GM19238 (cell line): ENCODE measurements around the gene RESP18.
"Not testable (repeated sequence)": the region's sequence is repeated elsewhere in the genome, so short reads cannot be mapped to it uniquely, and the experiment has no call there.

Source experiments
- DNase-seq: peaks from one replicate; pipeline ENCODE4 v3.0.0; 2011; ENCODE audit warnings: low spot score; ENCODE audit not compliant: insufficient read length

RESP18 gene

GRCh38 chr2:219325657-219326315 lies 6.8 kb downstream of the RESP18 start:
- DNase-seq: no peak

DNA sequence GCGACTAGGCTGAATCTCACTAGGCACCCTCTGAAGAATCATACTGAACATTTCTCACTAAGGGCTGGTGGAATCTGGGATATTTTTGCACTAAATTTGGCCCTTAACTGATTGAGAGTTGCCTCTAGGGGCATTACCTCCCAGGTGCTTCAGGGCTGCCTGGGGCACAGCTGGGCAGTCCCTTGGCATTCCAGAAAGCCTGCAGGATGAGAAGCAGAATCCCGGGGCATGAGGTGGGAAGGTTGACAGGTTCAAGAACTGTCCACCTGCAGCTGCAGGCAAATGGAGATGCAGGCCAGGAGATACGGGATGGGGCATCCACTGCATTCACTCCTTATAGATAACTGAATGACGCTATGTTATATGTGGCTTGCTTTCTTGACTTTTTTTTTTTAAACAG lies 7.4 kb downstream of the RESP18 start:
- no peak for DNase-seq

GRCh38 chr2:219323434-219323833 lies 9.1 kb downstream of the RESP18 start:
- DNase-seq: no peak

DNA sequence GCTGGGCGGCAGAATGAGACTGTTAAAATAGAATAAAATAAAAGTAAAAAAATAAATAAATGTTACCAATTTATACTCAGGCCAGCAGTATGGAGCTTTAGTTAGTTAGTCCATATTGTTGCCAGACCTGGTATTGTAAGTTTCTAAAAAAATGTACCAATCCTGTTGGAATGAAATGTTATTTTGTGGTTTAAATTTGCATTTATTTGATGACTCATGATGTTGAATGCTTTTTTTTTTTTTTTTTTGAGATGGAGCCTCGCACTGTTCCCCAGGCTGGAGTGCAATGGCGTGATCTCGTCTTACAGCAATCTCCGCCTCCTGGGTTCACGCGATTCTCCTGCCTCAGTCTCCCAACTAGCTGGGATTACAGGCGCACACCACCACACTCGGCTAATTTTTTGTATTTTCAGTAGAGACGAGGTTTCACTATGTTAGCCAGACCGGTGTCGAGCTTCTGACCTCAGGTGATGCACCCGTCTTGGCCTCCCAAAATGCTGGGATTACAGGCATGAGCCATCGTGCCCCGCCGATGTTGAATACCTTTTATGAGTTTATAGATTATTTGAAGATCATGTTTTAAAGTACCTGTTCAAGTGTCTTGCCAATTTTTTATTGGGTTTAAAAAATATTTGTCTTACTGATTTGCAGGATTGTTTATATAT lies 17.6 kb downstream of the RESP18 start:
- DNase-seq: no peak

DNA sequence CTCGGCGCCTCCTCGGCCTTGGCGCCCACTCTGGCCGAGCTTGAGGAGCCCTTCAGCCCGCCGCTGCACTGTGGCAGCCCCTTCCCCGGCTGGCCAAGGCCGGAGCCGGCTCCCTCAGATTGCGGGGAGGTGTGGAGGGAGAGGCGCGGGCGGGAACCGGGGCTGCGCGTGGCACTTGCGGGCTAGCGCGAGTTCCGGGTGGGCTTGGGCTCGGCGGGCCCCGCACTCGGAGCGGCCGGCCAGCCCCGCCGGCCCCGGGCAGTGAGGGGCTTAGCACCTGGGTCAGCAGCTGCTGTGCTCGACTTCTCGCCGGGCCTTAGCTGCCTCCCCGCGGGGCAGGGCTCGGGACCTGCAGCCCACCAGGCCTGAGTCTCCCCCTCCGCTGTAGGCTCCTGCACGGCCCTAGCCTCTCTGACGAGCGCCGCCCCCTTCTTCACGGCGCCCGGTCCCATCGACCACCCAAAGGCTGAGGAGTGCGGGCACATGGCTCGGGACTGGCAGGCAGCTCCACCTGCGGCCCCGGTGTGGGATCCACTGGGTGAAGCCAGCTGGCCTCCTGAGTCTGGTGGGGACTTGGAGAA lies 19.8 kb downstream of the RESP18 start:
- not testable (repeated sequence) for DNase-seq

DNA sequence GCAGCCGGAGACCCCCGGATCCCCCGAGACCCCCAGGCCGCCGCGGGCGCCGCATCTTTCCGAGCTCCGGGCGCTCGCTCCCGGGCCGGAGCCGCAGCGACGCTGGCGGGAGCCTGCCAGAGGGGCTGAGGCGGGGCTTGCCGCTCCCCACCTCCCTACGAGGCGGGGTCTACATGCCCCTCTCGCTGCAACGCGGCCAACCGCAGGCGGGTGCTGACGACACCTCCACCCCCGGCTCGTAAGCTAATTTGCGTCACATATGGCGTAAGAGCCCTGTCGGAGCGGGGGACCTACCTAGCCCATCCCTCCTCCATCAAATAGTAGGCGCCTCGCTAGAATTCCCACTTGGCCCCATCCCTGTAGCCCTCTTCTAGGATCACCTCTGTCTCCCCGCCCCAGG lies 23.3 kb downstream of the RESP18 start, which contains the start of gene PTPRN:
Gene PTPRN, minus strand, starts transcription at position 124 of the 400 bp plus-strand sequence. Its CDS starts 69 bp downstream, at position 55.
- DNase-seq: no peak

- peak; percentile 69 for DNase-seq
These were observed 24.1 kb downstream of the RESP18 start for GRCh38 chr2:219308142-219309101.

DNA sequence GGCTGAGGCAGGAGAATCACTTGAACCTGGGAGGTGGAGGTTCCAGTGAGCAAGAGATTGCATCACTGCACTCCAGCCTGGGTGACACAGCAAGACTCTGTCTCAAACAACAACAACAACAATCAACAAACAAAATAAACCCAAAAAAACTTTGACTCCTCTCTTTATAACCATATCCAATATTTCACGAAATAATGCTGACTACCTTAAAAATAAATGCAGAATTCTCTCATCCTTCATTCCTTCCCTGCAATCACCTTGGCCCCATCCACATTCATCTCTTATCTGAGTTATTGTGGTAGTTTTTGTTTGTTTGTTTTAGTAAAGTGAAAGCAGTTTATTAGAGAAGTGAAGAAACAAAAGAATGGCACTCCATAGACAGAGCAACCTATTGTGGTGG lies 26.5 kb downstream of the RESP18 start:
- no peak for DNase-seq

- no peak for DNase-seq
These were observed 28.3 kb downstream of the RESP18 start for GRCh38 chr2:219304223-219304622.

DNA sequence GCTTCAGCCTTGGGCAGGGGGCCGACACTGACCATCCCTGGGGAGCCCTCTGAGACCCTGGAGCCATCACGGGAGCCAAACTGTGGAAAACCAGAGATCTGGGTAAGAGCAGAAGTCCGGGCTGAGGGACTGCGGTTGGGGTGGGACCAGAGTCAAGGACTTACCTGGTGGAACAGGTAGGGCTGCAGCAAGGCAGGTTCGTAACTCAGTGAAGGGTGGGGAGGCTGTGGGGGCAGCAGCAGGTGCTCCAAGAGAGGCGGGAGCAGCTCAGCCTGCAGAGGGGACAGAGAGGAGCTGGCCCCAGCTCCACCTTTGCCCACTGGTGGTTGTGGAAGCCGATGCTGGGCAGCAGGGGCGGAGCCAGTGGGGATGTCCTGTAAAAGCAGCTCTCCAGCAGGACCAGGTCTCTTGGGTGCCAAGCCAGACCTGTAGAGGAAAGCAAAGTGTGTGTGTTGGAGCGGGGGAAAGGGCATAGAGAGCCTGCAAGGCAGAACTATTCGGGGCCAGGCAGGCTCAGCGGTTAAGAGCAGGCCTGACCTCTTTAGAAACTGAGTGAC lies 30.1 kb downstream of the RESP18 start:
- no peak for DNase-seq

DNA sequence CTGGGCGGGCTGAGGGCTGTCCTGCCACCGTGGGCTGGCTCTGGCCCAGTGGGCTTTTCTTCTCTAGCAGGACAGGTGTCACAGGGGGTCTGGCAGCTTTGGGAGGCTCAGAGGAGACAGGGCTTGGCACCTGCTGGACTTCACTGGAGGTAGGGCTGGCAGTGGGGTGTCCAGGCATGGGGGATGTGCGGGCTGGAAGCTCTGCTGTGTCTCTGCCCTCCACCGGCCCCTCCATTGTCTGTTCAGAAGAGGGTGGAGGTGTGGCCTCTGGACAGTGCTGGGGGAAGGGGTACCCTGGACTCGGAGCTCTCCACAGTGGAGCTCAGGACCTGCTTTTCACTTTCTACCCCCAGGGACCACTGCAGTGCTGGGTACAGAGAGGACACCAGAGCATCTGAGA lies 32.5 kb downstream of the RESP18 start:
- no peak for DNase-seq

DNA sequence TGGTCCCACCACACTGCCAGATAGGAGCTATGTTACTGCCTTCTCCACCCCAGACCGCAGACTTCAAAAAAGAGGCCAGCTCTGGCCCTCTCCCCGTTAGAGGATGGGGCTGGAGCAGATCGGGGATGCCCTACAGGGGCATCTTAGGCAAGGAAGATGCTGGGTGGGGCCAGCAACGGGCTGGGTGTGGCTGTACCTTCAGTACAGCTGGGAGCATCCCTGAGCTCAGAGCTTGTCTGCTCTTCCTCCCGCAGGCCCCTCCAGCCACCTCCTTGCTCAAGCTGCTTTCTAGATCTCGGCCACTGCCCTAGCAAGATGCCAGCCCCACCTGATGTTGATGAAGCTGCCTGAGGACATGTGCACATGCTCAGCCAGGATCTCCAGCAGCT lies 33.2 kb downstream of the RESP18 start:
- DNase-seq: no peak

DNA sequence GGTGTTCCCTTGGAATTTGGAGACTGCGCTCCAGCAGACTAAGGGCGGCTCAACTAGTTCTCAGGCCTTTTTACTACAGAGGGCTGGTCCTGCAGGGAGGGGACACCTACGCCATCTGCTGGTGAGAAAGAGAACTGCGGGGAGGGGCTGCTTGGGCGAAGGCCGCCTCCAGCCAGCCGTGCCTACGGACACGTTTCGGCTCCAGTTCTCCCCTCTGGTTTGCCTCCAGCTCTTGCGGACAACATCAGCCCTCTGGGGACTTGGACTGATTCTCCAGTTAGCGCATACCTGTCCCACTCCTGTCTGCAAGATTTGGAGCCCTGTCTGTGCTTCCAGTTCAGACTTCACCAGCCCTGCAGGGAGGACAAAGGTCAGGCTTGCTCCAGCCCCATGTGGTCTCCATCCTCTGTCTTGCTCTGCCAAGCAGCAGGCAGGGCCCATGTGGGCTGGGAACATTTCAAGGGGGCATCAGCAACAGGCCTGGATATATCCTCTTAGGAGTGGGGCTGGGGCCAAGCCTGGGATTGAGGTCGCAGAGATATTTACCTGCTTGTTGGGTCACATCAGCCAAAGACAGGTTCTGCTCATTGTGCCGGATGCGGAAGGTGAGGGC lies 33.7 kb downstream of the RESP18 start:
- DNase-seq: peak; percentile 93

GRCh38 chr2:219297766-219298456 lies 34.6 kb downstream of the RESP18 start:
- DNase-seq: no peak

DNA sequence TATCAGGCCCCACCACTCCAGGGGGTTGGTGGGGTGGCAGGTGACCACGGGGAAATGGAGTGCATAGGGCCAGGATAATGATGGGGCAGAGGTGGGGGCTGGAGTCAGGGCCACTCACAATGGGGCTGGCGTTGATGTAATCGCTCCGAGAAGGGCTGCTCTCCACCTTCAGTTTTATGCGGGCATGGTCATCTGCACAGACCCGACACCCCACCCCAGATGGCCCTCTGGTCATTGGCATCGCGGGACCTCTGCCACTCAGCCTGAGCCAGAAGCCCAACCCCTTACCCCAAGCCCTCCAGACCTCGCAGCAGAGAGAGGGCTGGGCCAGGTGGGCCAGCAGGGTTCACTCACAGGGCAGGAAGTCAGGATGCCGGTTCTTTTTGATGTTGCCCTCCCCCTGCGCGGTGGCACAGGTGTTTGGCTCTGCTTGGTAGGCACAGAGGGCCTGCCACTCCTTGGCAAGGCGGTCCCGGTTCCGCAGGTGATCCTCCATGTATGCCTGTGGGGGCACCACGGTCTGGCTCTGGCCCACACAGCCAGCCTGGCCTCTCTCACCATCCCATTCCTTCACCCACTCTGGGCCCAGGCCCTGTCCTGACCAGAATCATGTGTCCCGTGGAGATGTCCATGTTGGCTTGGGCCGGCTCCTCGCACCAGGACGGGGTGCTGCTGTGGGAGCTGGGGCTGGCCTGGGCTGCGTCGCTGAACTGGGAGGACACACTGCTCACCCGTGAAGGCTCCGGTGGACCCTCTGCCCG lies 35.7 kb downstream of the RESP18 start:
- no peak for DNase-seq

DNA sequence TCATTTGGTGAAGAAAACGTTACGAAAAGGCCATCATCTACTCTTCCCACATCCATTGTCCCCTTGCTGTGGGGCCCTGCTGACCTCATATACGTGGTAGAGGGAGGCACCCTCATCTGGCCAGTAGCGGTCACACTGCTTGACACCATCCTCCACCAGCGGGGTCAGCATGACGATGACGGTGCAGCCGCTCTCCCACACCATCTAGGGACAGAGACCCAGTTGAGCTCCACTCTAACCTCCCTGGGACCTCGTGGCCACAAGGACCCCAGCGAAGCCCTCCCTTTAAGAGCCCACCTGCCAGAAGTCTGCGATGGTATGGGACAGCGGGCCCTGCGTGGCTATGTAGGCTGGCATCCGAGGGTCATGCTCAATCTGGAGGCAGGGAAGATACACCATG lies 36.4 kb downstream of the RESP18 start:
- no peak for DNase-seq

DNA sequence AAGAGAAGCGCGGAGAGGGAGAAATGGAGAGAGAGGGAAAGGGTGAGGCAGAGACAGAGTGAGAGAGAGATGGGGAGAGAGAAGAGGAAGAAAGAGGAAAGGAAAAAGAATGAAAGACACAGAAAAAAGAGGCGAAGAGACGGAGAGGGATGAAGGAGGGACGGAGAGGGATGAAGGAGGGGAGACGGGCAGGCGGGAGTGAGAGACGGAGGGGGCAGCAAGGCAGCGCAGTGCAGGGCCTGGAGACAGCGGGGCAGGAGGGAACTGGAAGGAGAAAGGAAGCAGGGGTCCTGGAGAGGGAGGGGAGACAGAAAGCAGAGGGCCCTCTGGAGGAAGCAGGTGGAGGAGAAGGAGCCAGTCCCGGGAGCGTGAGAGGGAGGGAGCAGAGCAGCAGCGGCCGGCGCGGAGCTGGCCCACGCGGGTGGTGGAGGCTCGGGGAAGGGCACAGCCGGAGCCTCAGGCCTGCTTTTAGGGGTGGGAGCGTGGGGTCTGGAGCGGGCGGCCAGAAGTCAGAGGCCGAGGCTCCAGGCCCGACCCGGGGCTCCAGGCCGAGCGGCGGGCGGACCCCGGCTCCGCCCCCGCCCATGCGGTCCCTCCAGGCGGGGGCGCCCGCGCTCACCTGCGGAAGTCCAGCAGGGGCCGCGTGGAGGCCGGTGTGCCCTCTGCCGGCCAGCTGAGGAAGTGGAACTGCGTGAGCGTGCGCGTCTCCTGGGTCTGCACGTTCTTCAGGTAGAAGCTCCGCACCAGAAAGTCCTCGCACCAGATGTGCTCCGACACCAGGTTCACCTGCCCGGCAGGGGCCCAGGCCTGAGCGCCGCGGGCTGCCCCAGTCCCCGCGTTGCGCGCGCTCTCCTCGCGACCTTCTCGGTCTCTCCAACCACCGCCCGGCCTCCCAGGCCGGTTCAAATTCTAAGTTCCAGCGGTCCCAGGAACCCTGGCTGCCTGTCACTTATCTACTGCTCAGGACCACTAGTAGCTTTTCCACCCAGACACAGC lies 37.9 kb downstream of the RESP18 start:
- DNase-seq: peak; percentile 98

DNA sequence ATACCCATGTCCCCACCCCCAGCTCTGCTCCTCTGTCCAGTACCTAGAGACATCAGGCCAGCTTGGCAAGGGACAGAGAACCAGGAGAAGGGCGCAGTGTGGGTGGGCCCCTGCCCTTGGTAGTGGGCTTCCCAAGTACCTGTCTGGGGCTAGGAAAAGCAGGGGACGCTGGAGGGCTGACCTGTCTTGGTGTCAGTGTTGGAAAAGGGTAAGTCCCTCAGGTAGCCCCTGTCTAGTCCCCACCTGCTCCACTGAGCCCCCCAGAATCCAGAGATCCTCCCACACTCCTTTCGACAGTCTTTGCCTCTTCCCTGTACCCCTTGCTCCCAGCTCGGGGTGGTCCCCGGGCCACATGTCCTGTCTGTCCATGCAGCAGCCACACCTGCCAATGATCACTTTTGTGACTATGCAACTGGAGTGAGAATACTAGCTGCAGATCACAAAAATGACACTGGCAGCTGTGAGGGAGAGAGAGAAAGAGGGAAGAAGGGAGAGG lies 38.8 kb downstream of the RESP18 start:
- no peak for DNase-seq
